Muscle of leg (tissue), 9 donors: Measurements from ENCODE around the gene USP17L24. TPM values are rescaled to one million over a fixed set of nuclear protein-coding genes. Genes with fewer than 3 reads are reported as not detected.

Source experiments
- polyA plus RNA-seq, 8 donors: library from polyadenylated mRNA; unstranded; fragments of 120-200 nt; gene quantifications; one replicate each; pipeline versions ENCODE4 v1.2.1 to v1.2.3, GENCODE V29; 2013; ENCODE audit warnings: inconsistent platforms in 1 of 8, low replicate concordance in 1 of 8; ENCODE audit not compliant: insufficient read length in 8 of 8, insufficient read depth in 1 of 8
- total RNA-seq: library from RNA; stranded (reverse); fragments of 120-200 nt; gene quantifications from one replicate; pipeline ENCODE4 v1.2.4, GENCODE V29; 2013

The USP17L24 gene
- total and polyA plus RNA-seq, 9 donors: not detected

Other genes with a start within 250 kb of the USP17L24 start
- not detected for gene FAM90A26, start 154.8 kb upstream of the USP17L24 start, total RNA-seq
- gene FAM90A26, start 154.8 kb upstream of the USP17L24 start, polyA plus RNA-seq: not detected
- gene USP17L10, start 114.5 kb upstream of the USP17L24 start, total RNA-seq: not detected
- not detected for gene USP17L10, start 114.5 kb upstream of the USP17L24 start, polyA plus RNA-seq
- gene USP17L11, start 109.8 kb upstream of the USP17L24 start, total RNA-seq: not detected
- not detected for gene USP17L11, start 109.8 kb upstream of the USP17L24 start, polyA plus RNA-seq
- not detected for gene USP17L12, start 105.0 kb upstream of the USP17L24 start, total RNA-seq
- not detected for gene USP17L12, start 105.0 kb upstream of the USP17L24 start, polyA plus RNA-seq
- gene USP17L13, start 100.3 kb upstream of the USP17L24 start, total RNA-seq: not detected
- not detected for gene USP17L13, start 100.3 kb upstream of the USP17L24 start, polyA plus RNA-seq
- not detected for gene USP17L15, start 90.8 kb upstream of the USP17L24 start, total RNA-seq
- gene USP17L15, start 90.8 kb upstream of the USP17L24 start, polyA plus RNA-seq: not detected
- gene USP17L17, start 81.3 kb upstream of the USP17L24 start, total RNA-seq: not detected
- not detected for gene USP17L17, start 81.3 kb upstream of the USP17L24 start, polyA plus RNA-seq
- not detected for gene USP17L18, start 76.5 kb upstream of the USP17L24 start, total RNA-seq
- gene USP17L18, start 76.5 kb upstream of the USP17L24 start, polyA plus RNA-seq: not detected
- not detected for gene USP17L19, start 71.8 kb upstream of the USP17L24 start, total RNA-seq
- not detected for gene USP17L19, start 71.8 kb upstream of the USP17L24 start, polyA plus RNA-seq
- gene USP17L20, start 67.0 kb upstream of the USP17L24 start, total RNA-seq: not detected
- not detected for gene USP17L20, start 67.0 kb upstream of the USP17L24 start, polyA plus RNA-seq
- not detected for gene USP17L21, start 62.3 kb upstream of the USP17L24 start, total RNA-seq
- not detected for gene USP17L21, start 62.3 kb upstream of the USP17L24 start, polyA plus RNA-seq
- not detected for gene USP17L22, start 57.5 kb upstream of the USP17L24 start, total RNA-seq
- not detected for gene USP17L22, start 57.5 kb upstream of the USP17L24 start, polyA plus RNA-seq
- not detected for gene USP17L25, start 4.7 kb downstream of the USP17L24 start, total RNA-seq
- gene USP17L25, start 4.7 kb downstream of the USP17L24 start, polyA plus RNA-seq: not detected
- not detected for gene USP17L26, start 9.5 kb downstream of the USP17L24 start, total RNA-seq
- not detected for gene USP17L26, start 9.5 kb downstream of the USP17L24 start, polyA plus RNA-seq
- gene USP17L5, start 14.2 kb downstream of the USP17L24 start, total RNA-seq: not detected
- not detected for gene USP17L5, start 14.2 kb downstream of the USP17L24 start, polyA plus RNA-seq
- gene USP17L27, start 19.0 kb downstream of the USP17L24 start, total RNA-seq: not detected
- not detected for gene USP17L27, start 19.0 kb downstream of the USP17L24 start, polyA plus RNA-seq
- gene USP17L28, start 23.7 kb downstream of the USP17L24 start, total RNA-seq: not detected
- not detected for gene USP17L28, start 23.7 kb downstream of the USP17L24 start, polyA plus RNA-seq
- not detected for gene USP17L29, start 28.5 kb downstream of the USP17L24 start, total RNA-seq
- gene USP17L29, start 28.5 kb downstream of the USP17L24 start, polyA plus RNA-seq: not detected
- gene USP17L30, start 38.0 kb downstream of the USP17L24 start, total RNA-seq: not detected
- not detected for gene USP17L30, start 38.0 kb downstream of the USP17L24 start, polyA plus RNA-seq
- not detected for gene DEFB131A, start 119.2 kb downstream of the USP17L24 start, total RNA-seq
- not detected for gene DEFB131A, start 119.2 kb downstream of the USP17L24 start, polyA plus RNA-seq